ENCODE measurements around the gene ACACA. TPM values are rescaled to one million over a fixed set of nuclear protein-coding genes. Genes with fewer than 3 reads are reported as not detected.

ACACA gene
- total RNA-seq, 2 experiments from 2014 or later, result 58.2 to 64.4 TPM

- Mint-ChIP-seq H3K27ac (no peak overlapping the region), H3K4me1 (ENCODE audit: low read depth) (no peaks in the 10 kb centered on the region), H3K27me3 (no peaks in the 10 kb centered on the region), H3K9me3 (no peaks in the 10 kb centered on the region), H3K4me3 (no peak overlapping the region), H3K36me3 (peaks cover 37% of the 10 kb centered on the region)
- CTCF ChIA-PET, result no interaction called here
- DNase-seq, result no peak
- POLR2A ChIA-PET, result no interaction called here
- intact Hi-C loops (cut with micrococcal nuclease), result no loop called here
Observed at GRCh38 chr17:37180376-37180775, 226.3 kb downstream of the ACACA start.

- Mint-ChIP-seq H3K4me3 (no peak overlapping the region), H3K27me3 (no peaks in the 10 kb centered on the region), H3K27ac (no peak overlapping the region), H3K36me3 (peaks cover 39% of the 10 kb centered on the region), H3K4me1 (ENCODE audit: low read depth) (no peaks in the 10 kb centered on the region), H3K9me3 (no peaks in the 10 kb centered on the region)
- ChIA-PET CTCF (no interaction called here), POLR2A (no interaction called here)
- DNase-seq, result no peak
- intact Hi-C loops (cut with micrococcal nuclease), result no loop called here
Observed at GRCh38 chr17:37179893-37180292, 226.7 kb downstream of the ACACA start.

- peaks cover 41% of the 10 kb centered on the region for H3K36me3 Mint-ChIP-seq
Observed at GRCh38 chr17:37177254-37177870, 229.3 kb downstream of the ACACA start.

GRCh38 chr17:37176723-37177122 is 229.9 kb downstream of the ACACA start:
- Mint-ChIP-seq H3K4me3 (no peak overlapping the region), H3K27ac (no peak overlapping the region), H3K27me3 (no peaks in the 10 kb centered on the region), H3K36me3 (peaks cover 41% of the 10 kb centered on the region), H3K9me3 (no peaks in the 10 kb centered on the region), H3K4me1 (ENCODE audit: low read depth) (no peaks in the 10 kb centered on the region)
- intact Hi-C loops (cut with micrococcal nuclease), result no loop called here
- ChIA-PET POLR2A (no interaction called here), CTCF (no interaction called here)
- no peak for DNase-seq

More at GRCh38 chr17:37177254-37177870, 229.3 kb downstream of the ACACA start:
- ChIA-PET CTCF (no interaction called here), POLR2A (no interaction called here)
- H3K27me3 Mint-ChIP-seq, result no peaks in the 10 kb centered on the region
- no peaks in the 10 kb centered on the region for H3K9me3 Mint-ChIP-seq
- H3K27ac Mint-ChIP-seq, result no peak overlapping the region
- intact Hi-C loops (cut with micrococcal nuclease), result no loop called here
- DNase-seq, result no peak
- no peaks in the 10 kb centered on the region for H3K4me1 Mint-ChIP-seq (ENCODE audit: low read depth)
- no peak overlapping the region for H3K4me3 Mint-ChIP-seq

GRCh38 chr17:37174205-37174604 is 232.4 kb downstream of the ACACA start:
- POLR2A ChIA-PET, result no interaction called here
- Mint-ChIP-seq H3K27me3 (no peaks in the 10 kb centered on the region), H3K9me3 (no peaks in the 10 kb centered on the region), H3K4me1 (ENCODE audit: low read depth) (no peaks in the 10 kb centered on the region), H3K36me3 (peaks cover 33% of the 10 kb centered on the region), H3K27ac (no peak overlapping the region), H3K4me3 (no peak overlapping the region)
- DNase-seq, result no peak
- intact Hi-C loops (cut with micrococcal nuclease), result no loop called here
- CTCF ChIA-PET, result interaction anchor here (1.0 kb wide), 1 partner anchor 123 kb away, joined by 3 read pairs; no protein-coding TSS in a partner anchor

- no peaks in the 10 kb centered on the region for H3K27me3 Mint-ChIP-seq
- H3K9me3 Mint-ChIP-seq, result no peaks in the 10 kb centered on the region
- intact Hi-C loops (cut with micrococcal nuclease), result no loop called here
- ChIA-PET CTCF (no interaction called here), POLR2A (no interaction called here)
- H3K4me3 Mint-ChIP-seq, result no peak overlapping the region
- H3K27ac Mint-ChIP-seq, result no peak overlapping the region
- H3K36me3 Mint-ChIP-seq, result peaks cover 6% of the 10 kb centered on the region
- no peaks in the 10 kb centered on the region for H3K4me1 Mint-ChIP-seq (ENCODE audit: low read depth)
- no peak for DNase-seq
Observed at GRCh38 chr17:37170881-37171425, 235.7 kb downstream of the ACACA start.

GRCh38 chr17:37168731-37169353 is 237.8 kb downstream of the ACACA start:
- no peaks in the 10 kb centered on the region for H3K4me1 Mint-ChIP-seq (ENCODE audit: low read depth)
- H3K27ac Mint-ChIP-seq, result no peak overlapping the region
- ChIA-PET CTCF (no interaction called here), POLR2A (no interaction called here)
- H3K4me3 Mint-ChIP-seq, result no peak overlapping the region
- no peaks in the 10 kb centered on the region for H3K9me3 Mint-ChIP-seq
- no peaks in the 10 kb centered on the region for H3K36me3 Mint-ChIP-seq
- intact Hi-C loops (cut with micrococcal nuclease), result no loop called here
- no peaks in the 10 kb centered on the region for H3K27me3 Mint-ChIP-seq
- DNase-seq, result no peak

GRCh38 chr17:37167756-37168155 is 238.9 kb downstream of the ACACA start:
- Mint-ChIP-seq H3K4me1 (ENCODE audit: low read depth) (no peaks in the 10 kb centered on the region), H3K9me3 (no peaks in the 10 kb centered on the region), H3K27ac (no peak overlapping the region), H3K27me3 (no peaks in the 10 kb centered on the region), H3K4me3 (no peak overlapping the region), H3K36me3 (peaks cover 3% of the 10 kb centered on the region)
- CTCF ChIA-PET, result no interaction called here
- no peak for DNase-seq
- intact Hi-C loops (cut with micrococcal nuclease), result no loop called here
- POLR2A ChIA-PET, result no interaction called here

GRCh38 chr17:37164057-37164456 is 242.6 kb downstream of the ACACA start:
- H3K9me3 Mint-ChIP-seq, result no peaks in the 10 kb centered on the region
- intact Hi-C loops (cut with micrococcal nuclease), result no loop called here
- H3K4me1 Mint-ChIP-seq (ENCODE audit: low read depth), result no peaks in the 10 kb centered on the region
- peaks cover 17% of the 10 kb centered on the region for H3K36me3 Mint-ChIP-seq
- POLR2A ChIA-PET, result no interaction called here
- H3K27ac Mint-ChIP-seq, result no peak overlapping the region
- H3K4me3 Mint-ChIP-seq, result no peak overlapping the region
- CTCF ChIA-PET, result interaction anchor here (0.7 to 1.2 kb wide), 3 partner anchors 10 to 525 kb away, joined by 3 read pairs; no protein-coding TSS in a partner anchor
- no peak for DNase-seq
- no peaks in the 10 kb centered on the region for H3K27me3 Mint-ChIP-seq

- intact Hi-C loops (cut with micrococcal nuclease), result no loop called here
- no peaks in the 10 kb centered on the region for H3K4me1 Mint-ChIP-seq (ENCODE audit: low read depth)
- no peak overlapping the region for H3K4me3 Mint-ChIP-seq
- no peak overlapping the region for H3K27ac Mint-ChIP-seq
- no peaks in the 10 kb centered on the region for H3K9me3 Mint-ChIP-seq
- DNase-seq, result no peak
- no peaks in the 10 kb centered on the region for H3K27me3 Mint-ChIP-seq
- H3K36me3 Mint-ChIP-seq, result peaks cover 20% of the 10 kb centered on the region
- POLR2A ChIA-PET, result no interaction called here
- CTCF ChIA-PET, result no interaction called here
Observed at GRCh38 chr17:37162800-37163199, 243.8 kb downstream of the ACACA start.

GRCh38 chr17:37160944-37161343 is 245.7 kb downstream of the ACACA start:
- H3K4me3 Mint-ChIP-seq, result no peak overlapping the region
- H3K4me1 Mint-ChIP-seq (ENCODE audit: low read depth), result no peaks in the 10 kb centered on the region
- H3K36me3 Mint-ChIP-seq, result peaks cover 22% of the 10 kb centered on the region
- DNase-seq, result no peak
- intact Hi-C loops (cut with micrococcal nuclease), result no loop called here
- H3K27me3 Mint-ChIP-seq, result no peaks in the 10 kb centered on the region
- H3K9me3 Mint-ChIP-seq, result no peaks in the 10 kb centered on the region
- ChIA-PET CTCF (no interaction called here), POLR2A (no interaction called here)
- no peak overlapping the region for H3K27ac Mint-ChIP-seq

GRCh38 chr17:37158290-37158689 is 248.3 kb downstream of the ACACA start:
- Mint-ChIP-seq H3K9me3 (no peaks in the 10 kb centered on the region), H3K4me1 (ENCODE audit: low read depth) (no peaks in the 10 kb centered on the region), H3K27me3 (no peaks in the 10 kb centered on the region), H3K36me3 (peaks cover 21% of the 10 kb centered on the region), H3K27ac (no peak overlapping the region), H3K4me3 (no peak overlapping the region)
- no peak for DNase-seq
- intact Hi-C loops (cut with micrococcal nuclease), result no loop called here
- ChIA-PET CTCF (interaction anchor here (1.3 kb wide), 1 partner anchor 10 kb away, joined by 4 read pairs; no protein-coding TSS in a partner anchor), POLR2A (no interaction called here)

GRCh38 chr17:37148156-37148555 is 258.5 kb downstream of the ACACA start:
- intact Hi-C loops (cut with micrococcal nuclease), result no loop called here
- Mint-ChIP-seq H3K27ac (no peak overlapping the region), H3K4me1 (ENCODE audit: low read depth) (peaks cover 7% of the 10 kb centered on the region), H3K9me3 (no peaks in the 10 kb centered on the region), H3K27me3 (no peaks in the 10 kb centered on the region), H3K36me3 (peaks cover 26% of the 10 kb centered on the region), H3K4me3 (no peak overlapping the region)
- ChIA-PET CTCF (interaction anchor here (1.4 kb wide), 1 partner anchor 11 kb away, joined by 4 read pairs; no protein-coding TSS in a partner anchor), POLR2A (no interaction called here)
- DNase-seq, result no peak
